ENCODE data around the gene GRHL3. TPM values are rescaled to one million over a fixed set of nuclear protein-coding genes. Genes with fewer than 3 reads are reported as not detected.

The GRHL3 gene
- polyA plus RNA-seq, 1 experiment = 0.04 TPM

- POLR2A ChIA-PET = interaction anchor here (0.6 kb wide), 1 partner anchor 223 kb away, joined by 3 read pairs; no protein-coding TSS in a partner anchor
Observed at GRCh38 chr1:24288479-24288878, 30.7 kb upstream of the GRHL3 start.

GRCh38 chr1:24289937-24290595 is 29.1 kb upstream of the GRHL3 start:
- CTCF ChIA-PET = interaction anchor here (1.0 kb wide), 1 partner anchor 88 kb away, joined by 5 read pairs; no protein-coding TSS in a partner anchor

More at GRCh38 chr1:24288479-24288878, 30.7 kb upstream of the GRHL3 start:
- Histone ChIP-seq H3K4me3 (ENCODE audit: low read depth, low read length) (no peak overlapping the region), H3K27ac (ENCODE audit: low read depth, low read length) (no peak overlapping the region), H3K27me3 (ENCODE audit: control insufficient read depth, insufficient read depth, low read length) (peaks cover 3% of the 10 kb centered on the region), H3K9me3 (ENCODE audit: control insufficient read depth, insufficient read depth, low read length) (no peaks in the 10 kb centered on the region)
- CTCF ChIA-PET = no interaction called here
- DNase-seq (ENCODE audit: low read depth, low spot score) = no peak
- no peak for TF ChIP-seq CTCF (IDR thresholded peaks at IDR 0.05; ENCODE audit: low read depth, low read length)

GRCh38 chr1:24290933-24291487 is 28.1 kb upstream of the GRHL3 start:
- POLR2A ChIA-PET = interaction anchor here (0.7 kb wide), 1 partner anchor 1743 kb away, joined by 3 read pairs; no protein-coding TSS in a partner anchor
- H3K27me3 ChIP-seq (ENCODE audit: control insufficient read depth, insufficient read depth, low read length) = peaks cover 3% of the 10 kb centered on the region
- CTCF ChIA-PET = interaction anchor here (1.1 kb wide), 1 partner anchor 102 kb away, joined by 3 read pairs; no protein-coding TSS in a partner anchor
- no peaks in the 10 kb centered on the region for H3K9me3 ChIP-seq (ENCODE audit: control insufficient read depth, insufficient read depth, low read length)
- DNase-seq (ENCODE audit: low read depth, low spot score) = no peak
- no peak for TF ChIP-seq CTCF (IDR thresholded peaks at IDR 0.05; ENCODE audit: low read depth, low read length)
- H3K4me3 ChIP-seq (ENCODE audit: low read depth, low read length) = no peak overlapping the region
- H3K27ac ChIP-seq (ENCODE audit: low read depth, low read length) = no peak overlapping the region

More at GRCh38 chr1:24289937-24290595, 29.1 kb upstream of the GRHL3 start:
- DNase-seq (ENCODE audit: low read depth, low spot score) = peak; percentile 43
- H3K4me3 ChIP-seq (ENCODE audit: low read depth, low read length) = no peak overlapping the region
- no peaks in the 10 kb centered on the region for H3K9me3 ChIP-seq (ENCODE audit: control insufficient read depth, insufficient read depth, low read length)
- H3K27me3 ChIP-seq (ENCODE audit: control insufficient read depth, insufficient read depth, low read length) = peaks cover 3% of the 10 kb centered on the region
- TF ChIP-seq CTCF (IDR thresholded peaks at IDR 0.05; ENCODE audit: low read depth, low read length) = no peak
- H3K27ac ChIP-seq (ENCODE audit: low read depth, low read length) = no peak overlapping the region
- POLR2A ChIA-PET = interaction anchor here (0.7 kb wide), 2 partner anchors 74 to 1742 kb away, joined by 3 to 4 read pairs; no protein-coding TSS in a partner anchor

- Histone ChIP-seq H3K9me3 (ENCODE audit: control insufficient read depth, insufficient read depth, low read length) (no peaks in the 10 kb centered on the region), H3K27me3 (ENCODE audit: control insufficient read depth, insufficient read depth, low read length) (peaks cover 3% of the 10 kb centered on the region), H3K4me3 (ENCODE audit: low read depth, low read length) (no peak overlapping the region), H3K27ac (ENCODE audit: low read depth, low read length) (no peak overlapping the region)
- DNase-seq (ENCODE audit: low read depth, low spot score) = no peak
- no peak for TF ChIP-seq CTCF (IDR thresholded peaks at IDR 0.05; ENCODE audit: low read depth, low read length)
- ChIA-PET POLR2A (no interaction called here), CTCF (interaction anchor here (1.1 kb wide), 1 partner anchor 101 kb away, joined by 3 read pairs; no protein-coding TSS in a partner anchor)
Observed at GRCh38 chr1:24292103-24292502, 27.1 kb upstream of the GRHL3 start.

- CTCF ChIA-PET = no interaction called here
- TF ChIP-seq CTCF (IDR thresholded peaks at IDR 0.05; ENCODE audit: low read depth, low read length) = no peak
- no peak overlapping the region for H3K4me3 ChIP-seq (ENCODE audit: low read depth, low read length)
- H3K9me3 ChIP-seq (ENCODE audit: control insufficient read depth, insufficient read depth, low read length) = no peaks in the 10 kb centered on the region
- no peak for DNase-seq (ENCODE audit: low read depth, low spot score)
- POLR2A ChIA-PET = no interaction called here
- no peak overlapping the region for H3K27ac ChIP-seq (ENCODE audit: low read depth, low read length)
- H3K27me3 ChIP-seq (ENCODE audit: control insufficient read depth, insufficient read depth, low read length) = peaks cover 3% of the 10 kb centered on the region
Observed at GRCh38 chr1:24292887-24293286, 26.3 kb upstream of the GRHL3 start.
